ENCODE results near the gene CMA1.

Gene CMA1

DNA sequence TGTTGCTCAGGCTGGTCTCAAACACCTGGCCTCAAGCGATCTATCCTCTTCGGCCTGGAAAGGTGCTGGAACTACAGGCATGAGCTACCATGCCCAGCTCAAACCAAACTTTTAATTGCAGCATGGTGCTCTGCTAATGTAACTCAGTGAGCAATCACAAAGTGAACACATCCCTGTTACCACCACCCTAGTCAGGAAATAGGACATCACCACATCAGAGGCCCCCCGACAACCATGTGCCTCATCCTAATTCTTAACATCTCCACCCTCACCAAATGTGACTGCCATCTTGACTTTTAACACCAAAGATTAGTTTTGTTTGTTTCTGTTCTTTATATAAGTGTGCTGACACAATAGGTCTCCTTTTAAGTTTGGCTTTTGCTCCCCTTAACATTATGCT, 42.7 kb downstream of the CMA1 start:
- no peak for DNase-seq

DNA sequence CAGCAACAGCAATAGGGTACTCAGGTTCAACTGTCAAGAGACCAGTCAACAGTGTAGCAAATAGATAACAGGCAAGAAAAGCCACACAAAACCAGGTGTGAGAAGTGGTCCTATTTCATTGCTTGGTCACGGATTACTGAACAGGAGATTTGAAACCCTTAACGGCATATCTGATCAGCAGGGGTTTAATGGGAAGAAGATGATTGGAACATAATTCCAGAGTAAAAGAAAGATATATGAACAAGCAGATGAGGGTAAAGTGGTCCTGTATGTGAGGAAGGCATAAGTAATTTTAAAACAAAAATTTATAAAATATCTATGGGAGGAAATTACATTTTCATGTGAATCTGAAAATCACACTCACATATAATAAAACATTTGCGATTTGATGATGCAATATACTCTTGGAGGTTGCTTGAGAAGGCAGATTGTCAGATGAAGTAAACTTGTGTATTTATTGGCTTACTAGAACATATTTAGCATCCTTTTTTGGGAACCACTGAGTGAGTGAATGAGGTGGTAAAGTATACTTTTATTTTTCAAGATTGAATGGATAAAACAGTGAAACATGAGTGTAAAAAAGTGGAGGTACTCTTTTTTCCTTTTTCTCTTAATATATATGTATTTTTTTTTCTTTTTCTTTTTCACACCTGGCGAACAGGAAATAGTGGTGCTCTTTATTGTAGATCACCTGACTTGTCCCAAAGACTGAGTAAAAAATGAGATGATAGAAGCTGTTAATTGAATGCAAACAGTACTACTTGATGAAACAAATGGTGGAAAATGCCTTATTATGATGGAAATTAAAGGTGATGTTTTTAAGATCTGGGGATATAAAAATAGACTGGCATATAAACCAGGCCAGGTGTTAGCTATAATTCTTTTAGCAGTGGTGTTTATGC, 43.9 kb downstream of the CMA1 start:
- no peak for DNase-seq

DNA sequence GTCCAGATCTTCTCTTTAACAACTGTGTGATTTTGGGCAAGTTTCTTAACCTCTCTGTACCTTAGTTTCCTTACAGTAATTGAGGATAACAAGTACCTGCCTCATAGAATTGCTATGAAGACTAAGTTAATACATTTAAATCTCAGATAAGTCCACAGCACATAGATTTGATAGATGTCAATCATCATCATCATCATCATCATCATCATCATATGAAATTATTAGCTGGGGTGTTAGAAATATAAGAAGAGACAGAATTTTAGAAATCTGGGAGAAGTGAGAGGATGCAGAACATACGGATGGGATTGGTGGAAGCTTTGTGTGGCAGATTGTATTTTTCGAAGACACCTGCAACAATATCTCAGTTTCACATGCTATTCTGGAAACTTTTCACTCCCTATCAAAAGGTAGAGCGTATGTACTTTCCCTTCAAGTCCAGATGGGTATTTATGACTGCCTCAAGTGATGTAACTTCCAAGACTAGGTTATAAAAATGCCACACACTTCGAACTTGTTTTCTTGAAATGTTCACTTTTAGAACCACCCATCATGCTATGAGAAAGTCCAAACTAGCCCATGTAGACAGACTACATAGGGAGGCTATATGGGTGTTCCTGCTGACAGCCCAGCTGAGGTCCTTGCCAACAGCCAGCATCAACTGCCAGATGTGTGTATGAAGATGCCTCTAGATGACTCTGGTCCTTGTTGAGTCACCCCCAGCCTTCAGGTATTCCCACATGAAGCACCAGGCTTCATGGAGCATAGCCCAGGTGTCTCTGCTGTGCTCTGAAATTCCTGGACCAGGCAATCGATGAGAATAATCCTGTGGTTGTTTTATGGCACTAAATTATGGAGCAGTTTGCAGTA, 44.8 kb downstream of the CMA1 start:
- DNase-seq: no peak

DNA sequence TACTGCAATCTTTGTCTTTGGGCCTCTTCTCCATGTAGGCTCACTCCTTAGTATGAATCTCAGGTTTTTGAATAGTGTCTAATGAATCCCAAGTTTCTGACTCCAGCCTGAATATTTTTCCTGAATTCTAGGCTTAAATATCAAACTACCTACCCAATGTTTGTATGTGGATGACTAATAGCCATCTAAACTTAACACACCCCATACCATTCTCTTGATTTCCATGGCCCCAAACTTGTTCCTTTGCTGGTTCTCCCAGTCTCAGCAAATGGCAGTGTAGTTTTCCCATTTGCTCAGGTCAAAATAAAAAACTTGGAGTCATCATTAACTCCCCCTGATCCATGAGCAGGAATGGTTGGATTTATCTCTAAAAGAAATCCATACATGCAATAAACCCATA, 46.7 kb downstream of the CMA1 start:
- no peak for DNase-seq

DNA sequence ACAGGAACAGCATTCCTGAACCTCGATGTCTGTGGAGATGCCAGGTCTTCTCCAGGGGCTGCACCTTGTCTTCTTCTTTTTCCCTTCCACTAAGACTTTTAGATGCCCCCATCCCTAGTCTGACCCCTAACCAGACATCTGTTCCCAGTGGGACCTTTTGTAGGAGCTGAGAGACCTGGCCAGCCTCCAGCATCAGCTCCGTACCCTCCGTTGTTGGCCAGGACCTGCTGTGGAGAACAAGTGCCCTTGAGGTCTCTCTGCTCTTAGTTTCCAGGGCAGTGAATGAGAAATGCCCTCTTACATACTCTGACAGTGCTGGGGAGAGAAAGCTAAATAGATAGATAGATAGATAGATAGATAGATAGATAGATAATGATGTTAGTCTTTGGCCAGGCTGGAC, 48.7 kb downstream of the CMA1 start:
- no peak for DNase-seq

DNA sequence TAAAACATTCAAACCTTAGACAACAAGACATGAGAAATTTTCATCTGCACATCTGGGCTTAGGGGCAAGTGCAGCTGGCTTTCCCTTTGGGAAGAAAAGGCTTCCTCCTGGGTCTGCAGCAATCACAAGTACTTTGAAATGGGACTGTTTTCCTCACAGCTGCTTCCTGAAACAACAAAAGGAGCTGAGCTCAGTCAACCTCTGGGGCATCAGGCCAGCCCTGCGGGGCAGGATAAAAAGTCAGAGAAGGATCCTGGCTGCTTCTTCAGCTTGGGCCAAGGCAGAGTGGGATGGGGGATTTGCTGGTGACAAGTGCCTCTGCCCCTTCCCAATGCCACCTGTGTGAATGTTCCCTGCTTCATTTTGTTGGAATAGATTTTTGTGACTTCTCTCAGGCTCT, 49.3 kb downstream of the CMA1 start:
- no peak for DNase-seq

DNA sequence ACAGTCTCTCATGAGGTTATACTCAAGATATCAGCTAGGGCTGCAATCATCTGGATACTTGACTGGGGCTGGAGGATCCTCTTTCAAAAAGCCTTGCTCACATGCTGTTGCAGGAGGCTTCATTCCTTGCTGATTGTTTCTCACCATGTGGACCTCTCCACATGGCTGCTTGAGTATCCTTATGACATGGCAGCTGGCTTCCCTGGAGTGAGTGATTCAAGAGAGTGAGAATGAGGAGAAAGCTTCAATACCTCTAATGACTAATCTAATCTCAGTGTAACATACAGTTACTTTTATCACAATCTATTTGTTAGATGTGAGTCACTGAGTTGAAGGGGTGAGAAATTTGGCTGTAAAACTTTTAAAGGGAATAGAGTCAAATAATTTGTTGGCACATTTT, 51.1 kb downstream of the CMA1 start:
- DNase-seq: no peak

Measured in NCI-H774 (cell line).